NCI-H146 treated with DMSO at 0.1 percent for 48 hours (cell line): Measurements from ENCODE around the gene DNAJC22.
A peak's percentile ranks its signal among the peaks of the same experiment; 100 is the strongest.
"Not testable (repeated sequence)": the region's sequence is repeated elsewhere in the genome, so short reads cannot be mapped to it uniquely, and the experiment has no call there.

Source experiments
- DNase-seq: peaks from one replicate; lab custom pipeline; 2025; ENCODE audit not compliant: unreplicated experiment; lab: John Stamatoyannopoulos, UW

DNAJC22 gene

GRCh38 chr12:49369411-49370145 is 22.9 kb downstream of the DNAJC22 start:
- DNase-seq: peak; percentile 20

- no peak for DNase-seq
These were observed 23.9 kb downstream of the DNAJC22 start for GRCh38 chr12:49370539-49370938.

- no peak for DNase-seq
These were observed 28.7 kb downstream of the DNAJC22 start for GRCh38 chr12:49375406-49375805.

- DNase-seq: no peak
These were observed 30.7 kb downstream of the DNAJC22 start for GRCh38 chr12:49377386-49377785.

- not testable (repeated sequence) for DNase-seq
These were observed 33.5 kb downstream of the DNAJC22 start for GRCh38 chr12:49380184-49380583.

GRCh38 chr12:49388682-49389386 is 42.1 kb downstream of the DNAJC22 start:
- no peak for DNase-seq

- no peak for DNase-seq
These were observed 42.7 kb downstream of the DNAJC22 start for GRCh38 chr12:49389387-49389703.

GRCh38 chr12:49397000-49397399 is 50.3 kb downstream of the DNAJC22 start:
- DNase-seq: no peak

- no peak for DNase-seq
These were observed 53.6 kb downstream of the DNAJC22 start for GRCh38 chr12:49400304-49400703.
